A549 treated with AZD2906 at 1 μM for 4 hours (cell line): Measurements from ENCODE around the gene RCOR2. TPM values are rescaled to one million over a fixed set of nuclear protein-coding genes. Genes with fewer than 3 reads are reported as not detected.

Experiments used
- total RNA-seq: library from RNA; stranded (reverse); fragments of 200-300 nt; extraction: Qiagen RNA extraction; gene quantifications from 5 replicates; pipeline ENCODE4 v1.2.3, GENCODE V29; 2022

The RCOR2 gene
- total RNA-seq = 0.62 to 1.2 TPM (median 0.80 TPM) in 5 replicates

GRCh38 chr11:63916837-63917691, at the start of gene RCOR2:
Gene RCOR2 (minus strand): TSS chr11:63917164. CDS start chr11:63916456, 708 bp downstream.

GRCh38 chr11:63938479-63939396, 21.8 kb upstream of the RCOR2 start, which contains the start of gene NAA40:
Gene NAA40 (plus strand): TSS chr11:63939002. CDS start chr11:63939097, 95 bp downstream.

Other genes starting within 250 kb of the RCOR2 start
- gene ATL3, start 245.8 kb downstream of the RCOR2 start, total RNA-seq = 28.5 to 37.6 TPM (median 31.5 TPM) in 5 replicates
- gene RTN3, start 235.7 kb downstream of the RCOR2 start, total RNA-seq = 91.1 to 107 TPM (median 95.7 TPM) in 5 replicates
- 4.5 to 5.8 TPM (median 5.2 TPM) in 5 replicates for gene ZFTA, start 148.4 kb downstream of the RCOR2 start, total RNA-seq
- 33.4 to 49.4 TPM (median 47.4 TPM) in 5 replicates for gene SPINDOC, start 103.7 kb downstream of the RCOR2 start, total RNA-seq
- 26.0 to 28.7 TPM (median 28.1 TPM) in 5 replicates for gene MARK2, start 78.1 kb downstream of the RCOR2 start, total RNA-seq
- 12.8 to 15.2 TPM (median 14.3 TPM) in 5 replicates for gene NAA40, start 21.8 kb upstream of the RCOR2 start, total RNA-seq
- gene COX8A, start 57.5 kb upstream of the RCOR2 start, total RNA-seq = 696 to 1,142 TPM (median 1,073 TPM) in 5 replicates
- gene OTUB1, start 69.3 kb upstream of the RCOR2 start, total RNA-seq = 108 to 132 TPM (median 126 TPM) in 5 replicates
- gene FLRT1, start 118.8 kb upstream of the RCOR2 start, total RNA-seq = 0.05 to 0.07 TPM (median 0.06 TPM) in 4 of 5 replicates, not detected in the other
- gene MACROD1, start 248.9 kb upstream of the RCOR2 start, total RNA-seq = 8.9 to 15.3 TPM (median 13.1 TPM) in 5 replicates